Naive thymus-derived CD8-positive, alpha-beta T cell (primary cell): ENCODE results near the gene FXYD3. TPM values are rescaled to one million over a fixed set of nuclear protein-coding genes. Genes with fewer than 3 reads are reported as not detected.
"Not testable (repeated sequence)": the region's sequence is repeated elsewhere in the genome, so short reads cannot be mapped to it uniquely, and the experiment has no call there.

Experiments used
- ATAC-seq, 2 donors: fragments of 150-1000 bp; cut with Tn5 transposase in 1 of 2; sonication (Bioruptor Pico), chemical (Tn5 transposase) in 1 of 2; 1 replicate in 1 of 2; 2 replicates in 1 of 2; pipeline ENCODE4 v1.10.0; 2021; ENCODE audit warnings: mild to moderate bottlenecking in 2 of 2, moderate library complexity in 2 of 2
- POLR2A ChIA-PET: fragments of 350-600 bp; sonication (Branson Sonifier 250); formaldehyde crosslinking; loops from one replicate; lab custom pipeline; 2021; ENCODE audit warnings: antibody characterized with exemption; lab: Charles Lee
- DNase-seq, 10 donors: peaks; one replicate each; pipeline versions ENCODE4 v3.0.0 to v3.0.0-alpha.2; 2020 to 2022
- H3K27ac Mint-ChIP-seq, 10 donors: one replicate each; pipeline ENCODE4 v1.8.0; 2020 to 2022; ENCODE audit warnings: mild to moderate bottlenecking in 10 of 10, mixed read lengths in 10 of 10, moderate library complexity in 4 of 10, inconsistent platforms in 1 of 10
- H3K27me3 Mint-ChIP-seq, 5 donors: one replicate each; pipeline ENCODE4 v1.8.0; 2021 to 2022; ENCODE audit warnings: mixed read lengths in 5 of 5
- H3K36me3 Mint-ChIP-seq, 3 donors: one replicate each; pipeline ENCODE4 v1.8.0; 2020 to 2022; ENCODE audit warnings: mixed read lengths in 3 of 3, mild to moderate bottlenecking in 2 of 3, inconsistent platforms in 1 of 3
- H3K4me1 Mint-ChIP-seq, 4 donors: one replicate each; pipeline ENCODE4 v1.8.0; 2021 to 2022; ENCODE audit warnings: mixed read lengths in 4 of 4
- H3K4me3 Mint-ChIP-seq, 10 donors: one replicate each; pipeline ENCODE4 v1.8.0; 2020 to 2022; ENCODE audit warnings: mild to moderate bottlenecking in 10 of 10, mixed read lengths in 10 of 10, moderate library complexity in 6 of 10, inconsistent platforms in 1 of 10
- H3K9me3 Mint-ChIP-seq, 9 donors: one replicate each; pipeline ENCODE4 v1.8.0; 2020 to 2022; ENCODE audit warnings: mixed read lengths in 9 of 9, mild to moderate bottlenecking in 3 of 9, inconsistent platforms in 1 of 9, moderate library complexity in 1 of 9
- polyA plus RNA-seq, 3 donors: library from polyadenylated mRNA; unstranded; fragments of 300-500 nt; fragmentation: Illumina TruSeq; gene quantifications; one replicate each; pipeline ENCODE4 v1.2.3, GENCODE V29; 2021
- total RNA-seq, 8 experiments: library from RNA in 2 of 8; stranded (reverse) in 2 of 8; gene quantifications; one replicate each; pipeline ENCODE4 v1.2.3 and lab custom pipeline; 2021 to 2026

Gene FXYD3
- total and polyA plus RNA-seq, 5 experiments from 2014 or later, result not detected

GRCh38 chr19:35153129-35153522 is 37.5 kb downstream of the FXYD3 start:
- peaks cover 30 to 56% (median 46%) of the 10 kb centered on the region in 4 donors for H3K4me1 Mint-ChIP-seq
- DNase-seq, ATAC-seq, H3K27me3 Mint-ChIP-seq, H3K9me3 Mint-ChIP-seq: not testable (repeated sequence)
- POLR2A ChIA-PET, result interaction anchor here (0.6 to 4.6 kb wide), 9 partner anchors 10 to 138 kb away, joined by 3 to 77 read pairs (median 13); partner anchors contain the start of gene FXYD7
- peak overlapping the region; percentile 75 to 100 (median 100) for H3K4me3 Mint-ChIP-seq
- peaks cover 2 to 22% (median 7%) of the 10 kb centered on the region in 3 donors for H3K36me3 Mint-ChIP-seq
- H3K27ac Mint-ChIP-seq, result peak overlapping the region in 9 of 10 donors; percentile 35 to 100 (median 96)

- Mint-ChIP-seq H3K27me3 (no peaks in the 10 kb centered on the region), H3K9me3 (no peaks in the 10 kb centered on the region), H3K4me3 (peak overlapping the region; percentile 98 to 100 (median 100)), H3K27ac (peak overlapping the region; percentile 94 to 100 (median 99)), H3K36me3 (peaks cover 4 to 29% (median 12%) of the 10 kb centered on the region in 3 donors), H3K4me1 (peaks cover 33 to 64% (median 53%) of the 10 kb centered on the region in 4 donors)
- peak; percentile 66 to 70 for ATAC-seq
- POLR2A ChIA-PET, result interaction anchor here (0.5 to 4.6 kb wide), 19 partner anchors 9 to 166 kb away, joined by 3 to 77 read pairs (median 6); partner anchors contain the start of genes FXYD7 and USF2
- peak; percentile 57 to 85 (median 71) for DNase-seq
Measured at GRCh38 chr19:35153701-35154524, 38.3 kb downstream of the FXYD3 start.

GRCh38 chr19:35154525-35155406 is 39.1 kb downstream of the FXYD3 start, which contains the start of gene FXYD5:
TSS of gene FXYD5 (plus strand) at chr19:35154735. CDS start at chr19:35155551, 816 bp downstream.
- H3K4me3 Mint-ChIP-seq, result peak within 1 kb of the TSS; percentile 98 to 100 (median 100)
- H3K36me3 Mint-ChIP-seq, result peaks cover 4 to 38% (median 20%) of the 10 kb centered on the region in 3 donors
- peak; percentile 73 to 77 for ATAC-seq
- H3K4me1 Mint-ChIP-seq, result peaks cover 33 to 72% (median 60%) of the 10 kb centered on the region in 4 donors
- H3K27me3 Mint-ChIP-seq, result no peaks in the 10 kb centered on the region
- DNase-seq, result peak; percentile 59 to 83 (median 64)
- POLR2A ChIA-PET, result interaction anchor here (0.5 to 4.6 kb wide), 20 partner anchors 8 to 299 kb away, joined by 3 to 77 read pairs (median 6); partner anchors contain the start of genes FXYD7 and USF2
- H3K9me3 Mint-ChIP-seq, result no peaks in the 10 kb centered on the region
- H3K27ac Mint-ChIP-seq, result peak within 1 kb of the TSS; percentile 94 to 100 (median 99)

GRCh38 chr19:35155441-35155840 is 39.8 kb downstream of the FXYD3 start:
- Mint-ChIP-seq H3K4me3 (peak overlapping the region; percentile 98 to 100 (median 100)), H3K36me3 (peaks cover 4 to 45% (median 24%) of the 10 kb centered on the region in 3 donors), H3K27ac (peak overlapping the region; percentile 94 to 100 (median 99)), H3K4me1 (peaks cover 32 to 72% (median 60%) of the 10 kb centered on the region in 4 donors), H3K9me3 (no peaks in the 10 kb centered on the region), H3K27me3 (no peaks in the 10 kb centered on the region)
- peak in 2 of 10 donors; percentile 20 to 22 for DNase-seq
- POLR2A ChIA-PET, result interaction anchor here (0.8 to 4.6 kb wide), 9 partner anchors 8 to 110 kb away, joined by 3 to 77 read pairs (median 9); partner anchors contain the start of gene FXYD7
- ATAC-seq, result peak in 1 of 2 donors; percentile 26

- H3K4me3 Mint-ChIP-seq, result peak overlapping the region; percentile 98 to 100 (median 100)
- peaks cover 31 to 73% (median 61%) of the 10 kb centered on the region in 4 donors for H3K4me1 Mint-ChIP-seq
- POLR2A ChIA-PET, result interaction anchor here (0.8 to 3.6 kb wide), 5 partner anchors 10 to 56 kb away, joined by 3 to 77 read pairs (median 3); no protein-coding TSS in a partner anchor
- ATAC-seq, result no peak
- H3K9me3 Mint-ChIP-seq, result no peaks in the 10 kb centered on the region
- no peaks in the 10 kb centered on the region for H3K27me3 Mint-ChIP-seq
- no peak for DNase-seq
- H3K27ac Mint-ChIP-seq, result peak overlapping the region; percentile 88 to 100 (median 99)
- H3K36me3 Mint-ChIP-seq, result peaks cover 4 to 52% (median 30%) of the 10 kb centered on the region in 3 donors
Measured at GRCh38 chr19:35155981-35156672, 40.5 kb downstream of the FXYD3 start.

GRCh38 chr19:35156673-35157014 is 41.0 kb downstream of the FXYD3 start:
- ATAC-seq (no peak), DNase-seq (no peak)
- Mint-ChIP-seq H3K4me1 (peaks cover 31 to 78% (median 65%) of the 10 kb centered on the region in 4 donors), H3K27ac (peak overlapping the region; percentile 34 to 100 (median 99)), H3K27me3 (no peaks in the 10 kb centered on the region), H3K9me3 (peaks cover 0 to 4% (median 0%) of the 10 kb centered on the region in 9 donors), H3K4me3 (peak overlapping the region; percentile 98 to 100 (median 100)), H3K36me3 (peaks cover 9 to 57% (median 35%) of the 10 kb centered on the region in 3 donors)
- POLR2A ChIA-PET, result interaction anchor here (1.5 kb wide), 1 partner anchor 10 kb away, joined by 3 read pairs; no protein-coding TSS in a partner anchor

GRCh38 chr19:35157431-35157830 is 41.8 kb downstream of the FXYD3 start:
- ATAC-seq (no peak), DNase-seq (no peak)
- POLR2A ChIA-PET, result interaction anchor here (0.9 kb wide), 1 partner anchor 12 kb away, joined by 3 read pairs; no protein-coding TSS in a partner anchor
- H3K4me3 Mint-ChIP-seq, result peak overlapping the region in 7 of 10 donors; percentile 11 to 100 (median 55)
- peak overlapping the region in 8 of 10 donors; percentile 24 to 96 (median 82) for H3K27ac Mint-ChIP-seq
- H3K4me1 Mint-ChIP-seq, result peaks cover 35 to 76% (median 66%) of the 10 kb centered on the region in 4 donors
- H3K27me3 Mint-ChIP-seq, result no peaks in the 10 kb centered on the region
- peaks cover 0 to 8% (median 3%) of the 10 kb centered on the region in 9 donors for H3K9me3 Mint-ChIP-seq
- peaks cover 14 to 65% (median 43%) of the 10 kb centered on the region in 3 donors for H3K36me3 Mint-ChIP-seq

- no peaks in the 10 kb centered on the region for H3K27me3 Mint-ChIP-seq
- ATAC-seq, result no peak
- peaks cover 0 to 12% (median 3%) of the 10 kb centered on the region in 9 donors for H3K9me3 Mint-ChIP-seq
- peaks cover 30 to 64% (median 62%) of the 10 kb centered on the region in 4 donors for H3K4me1 Mint-ChIP-seq
- peak overlapping the region in 2 of 10 donors; percentile 19 to 50 for H3K4me3 Mint-ChIP-seq
- DNase-seq, result peak in 1 of 10 donors; percentile 6
- H3K36me3 Mint-ChIP-seq, result peaks cover 24 to 86% (median 65%) of the 10 kb centered on the region in 3 donors
- peak overlapping the region in 6 of 10 donors; percentile 7 to 88 (median 70) for H3K27ac Mint-ChIP-seq
- POLR2A ChIA-PET, result interaction anchor here (1.2 to 1.4 kb wide), 2 partner anchors 20 to 47 kb away, joined by 3 to 4 read pairs; no protein-coding TSS in a partner anchor
Measured at GRCh38 chr19:35159606-35160005, 44.0 kb downstream of the FXYD3 start.

GRCh38 chr19:35160629-35161433 is 45.2 kb downstream of the FXYD3 start:
- H3K36me3 Mint-ChIP-seq, result peaks cover 33 to 97% (median 77%) of the 10 kb centered on the region in 3 donors
- peaks cover 27 to 53% (median 52%) of the 10 kb centered on the region in 4 donors for H3K4me1 Mint-ChIP-seq
- peak overlapping the region in 2 of 10 donors; percentile 16 to 56 for H3K4me3 Mint-ChIP-seq

GRCh38 chr19:35161434-35161743 is 45.8 kb downstream of the FXYD3 start:
- Mint-ChIP-seq H3K27ac (peak overlapping the region in 8 of 10 donors; percentile 31 to 89 (median 79)), H3K4me3 (no peak overlapping the region), H3K36me3 (peaks cover 38 to 97% (median 82%) of the 10 kb centered on the region in 3 donors), H3K9me3 (peaks cover 0 to 22% (median 11%) of the 10 kb centered on the region in 9 donors), H3K4me1 (peaks cover 23 to 50% (median 49%) of the 10 kb centered on the region in 4 donors), H3K27me3 (no peaks in the 10 kb centered on the region)
- DNase-seq (no peak), ATAC-seq (no peak)
- POLR2A ChIA-PET, result interaction anchor here (0.8 to 1.3 kb wide), 4 partner anchors 10 to 42 kb away, joined by 3 to 4 read pairs (median 3); no protein-coding TSS in a partner anchor

More at GRCh38 chr19:35160629-35161433, 45.2 kb downstream of the FXYD3 start:
- peak in 1 of 10 donors; percentile 7 for DNase-seq
- Mint-ChIP-seq H3K9me3 (peaks cover 0 to 17% (median 7%) of the 10 kb centered on the region in 9 donors), H3K27me3 (no peaks in the 10 kb centered on the region), H3K27ac (peak overlapping the region; percentile 53 to 90 (median 78))
- no peak for ATAC-seq
- POLR2A ChIA-PET, result interaction anchor here (0.8 to 1.3 kb wide), 4 partner anchors 11 to 43 kb away, joined by 3 to 4 read pairs (median 3); no protein-coding TSS in a partner anchor
